Measurements from ENCODE around the gene SPON1.

GRCh38 chr11:14290422-14290821 lies 327.9 kb downstream of the SPON1 start:
- TF ChIP-seq, protein P1, sequence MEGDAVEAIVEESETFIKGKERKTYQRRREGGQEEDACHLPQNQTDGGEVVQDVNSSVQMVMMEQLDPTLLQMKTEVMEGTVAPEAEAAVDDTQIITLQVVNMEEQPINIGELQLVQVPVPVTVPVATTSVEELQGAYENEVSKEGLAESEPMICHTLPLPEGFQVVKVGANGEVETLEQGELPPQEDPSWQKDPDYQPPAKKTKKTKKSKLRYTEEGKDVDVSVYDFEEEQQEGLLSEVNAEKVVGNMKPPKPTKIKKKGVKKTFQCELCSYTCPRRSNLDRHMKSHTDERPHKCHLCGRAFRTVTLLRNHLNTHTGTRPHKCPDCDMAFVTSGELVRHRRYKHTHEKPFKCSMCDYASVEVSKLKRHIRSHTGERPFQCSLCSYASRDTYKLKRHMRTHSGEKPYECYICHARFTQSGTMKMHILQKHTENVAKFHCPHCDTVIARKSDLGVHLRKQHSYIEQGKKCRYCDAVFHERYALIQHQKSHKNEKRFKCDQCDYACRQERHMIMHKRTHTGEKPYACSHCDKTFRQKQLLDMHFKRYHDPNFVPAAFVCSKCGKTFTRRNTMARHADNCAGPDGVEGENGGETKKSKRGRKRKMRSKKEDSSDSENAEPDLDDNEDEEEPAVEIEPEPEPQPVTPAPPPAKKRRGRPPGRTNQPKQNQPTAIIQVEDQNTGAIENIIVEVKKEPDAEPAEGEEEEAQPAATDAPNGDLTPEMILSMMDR (IDR thresholded peaks at IDR 0.05) = peak; percentile 7
- no peak for TF ChIP-seq EZH2 (IDR thresholded peaks at IDR 0.05; ENCODE audit: borderline replicate concordance, insufficient read depth, low read depth, low read length, poor library complexity, severe bottlenecking)

Data from B cell (primary cell).